ENCODE results near the gene LRFN2.

DNA sequence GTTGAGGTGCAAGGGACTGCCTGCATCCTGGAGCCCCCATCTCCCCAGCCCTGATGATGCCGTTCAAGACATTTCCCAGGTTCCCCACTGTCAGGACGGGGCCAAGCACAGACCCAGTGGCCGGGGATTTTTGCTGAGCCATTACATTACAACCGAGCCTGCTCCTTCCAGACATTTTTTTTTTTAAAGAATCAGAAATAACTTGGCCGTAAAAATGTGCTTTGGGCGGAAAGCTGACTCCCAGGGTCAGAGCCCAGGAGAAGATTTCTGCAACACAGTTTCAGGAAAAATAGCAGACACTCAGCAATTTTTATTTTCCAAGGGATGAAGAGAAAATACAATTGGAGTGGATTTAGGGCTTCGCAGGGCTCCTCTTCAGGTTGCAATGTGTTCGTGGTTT is 87.9 kb downstream of the LRFN2 start:
- TF ChIP-seq POLR2A (IDR thresholded peaks at IDR 0.05; ENCODE audit: low read depth, low read length) (no peak), POLR2AphosphoS5 (IDR thresholded peaks at IDR 0.05; ENCODE audit: low read depth, low read length) (no peak), TAF1 (IDR thresholded peaks at IDR 0.05; ENCODE audit: low read depth, low read length) (no peak)

Data from GM12891 (cell line).